Keratinocyte (primary cell): ENCODE results near the gene SLC25A11. TPM values are rescaled to one million over a fixed set of nuclear protein-coding genes. Genes with fewer than 3 reads are reported as not detected.

Experiments
- DNase-seq: peaks from one replicate; pipeline ENCODE4 v3.0.0-alpha.2; 2011; ENCODE audit warnings: low read depth, missing footprints, low spot score
- FAIRE-seq: peaks from 2 replicates; lab custom pipeline; 2011; peaks lifted over from hg19 to GRCh38; lab: Jason Lieb, UNC
- H2AFZ ChIP-seq: 2 replicates; pipeline ENCODE4 v1.6.0; 2012; ENCODE audit warnings: low read length, control low read depth, inconsistent platforms; ENCODE audit not compliant: control insufficient read depth
- H3K27ac ChIP-seq: 2 replicates; pipeline ENCODE4 v1.5.1; 2011; ENCODE audit warnings: low read length; ENCODE audit not compliant: control insufficient read depth, insufficient read depth
- H3K27me3 ChIP-seq: 3 replicates; pipeline ENCODE4 v1.6.0; 2011; ENCODE audit warnings: low read length; ENCODE audit not compliant: control insufficient read depth, insufficient read depth; ENCODE audit errors: extremely low read depth
- H3K36me3 ChIP-seq, 2 experiments: 2 replicates in 1 of 2; 3 replicates in 1 of 2; pipeline ENCODE4 v1.5.1; 2011; ENCODE audit warnings: low read length in 2 of 2, mild to moderate bottlenecking in 1 of 2; ENCODE audit not compliant: control insufficient read depth in 2 of 2, insufficient read depth in 2 of 2; ENCODE audit errors: extremely low read depth in 1 of 2
- H3K4me1 ChIP-seq: 3 replicates; pipeline ENCODE4 v1.5.1; 2011; ENCODE audit warnings: low read length; ENCODE audit not compliant: control insufficient read depth, insufficient read depth; ENCODE audit errors: extremely low read depth
- H3K4me2 ChIP-seq: 3 replicates; pipeline ENCODE4 v1.6.0; 2011; ENCODE audit warnings: low read depth, low read length; ENCODE audit not compliant: control insufficient read depth, insufficient read depth; ENCODE audit errors: extremely low read depth
- H3K4me3 ChIP-seq, 3 experiments: fragments of 200-600 bp in 1 of 3; sonication (generic) in 1 of 3; 2 replicates in 2 of 3; 3 replicates in 1 of 3; pipeline ENCODE4 v1.5.1; 2011 to 2016; ENCODE audit warnings: low read length in 3 of 3, mild to moderate bottlenecking in 3 of 3, control low read depth in 2 of 3, inconsistent platforms in 1 of 3, low read depth in 1 of 3, mixed read lengths in 1 of 3, mixed run types in 1 of 3, moderate library complexity in 1 of 3; ENCODE audit not compliant: control insufficient read depth in 2 of 3, insufficient read depth in 2 of 3; ENCODE audit errors: extremely low read depth in 1 of 3
- H3K79me2 ChIP-seq: 2 replicates; pipeline ENCODE4 v1.6.0; 2012; ENCODE audit warnings: low read length; ENCODE audit not compliant: control insufficient read depth, insufficient read depth
- H3K9ac ChIP-seq: 3 replicates; pipeline ENCODE4 v1.6.0; 2011; ENCODE audit warnings: low read length; ENCODE audit not compliant: control insufficient read depth, insufficient read depth; ENCODE audit errors: extremely low read depth
- H3K9me1 ChIP-seq: 3 replicates; pipeline ENCODE4 v1.6.0; 2011; ENCODE audit warnings: low read length; ENCODE audit not compliant: control insufficient read depth, insufficient read depth; ENCODE audit errors: extremely low read depth
- H3K9me3 ChIP-seq: 2 replicates; pipeline ENCODE4 v1.5.1; 2012; ENCODE audit warnings: low read depth, low read length; ENCODE audit not compliant: control insufficient read depth
- H4K20me1 ChIP-seq: 3 replicates; pipeline ENCODE4 v1.6.0; 2011; ENCODE audit warnings: low read length; ENCODE audit not compliant: control insufficient read depth, insufficient read depth; ENCODE audit errors: extremely low read depth
- CTCF ChIP-seq, 3 experiments: IDR thresholded peaks in 1 of 3; conservative IDR thresholded peaks in 1 of 3; optimal IDR thresholded peaks in 1 of 3; 2 replicates in 2 of 3; 3 replicates in 1 of 3; pipeline versions ENCODE3 to v1.5.1; 2011; ENCODE audit warnings: low read length in 3 of 3, mild to moderate bottlenecking in 3 of 3, moderate library complexity in 2 of 3, control low read depth in 1 of 3, inconsistent platforms in 1 of 3; ENCODE audit not compliant: insufficient read depth in 2 of 3; ENCODE audit errors: extremely low read depth in 1 of 3
- EZH2 ChIP-seq: IDR thresholded peaks from one replicate; pipeline ENCODE4 v1.6.1; 2012; ENCODE audit warnings: inconsistent platforms, mild to moderate bottlenecking, low read length, moderate library complexity
- dilution Hi-C: fragments of 300-500 bp; cut with MboI; formaldehyde crosslinking; loops from one replicate; pipeline ENCODE4 v1.7.0; 2020; ENCODE audit warnings: low sequenced_read_pairs; ENCODE audit not compliant: extremely low pct_ligation_motif_present
- polyA plus RNA-seq, 5 experiments: library from polyadenylated mRNA; depleted of rRNA in 3 of 5; stranded (reverse) in 3 of 5; stranded (forward) in 1 of 5; unstranded in 1 of 5; fragments of >200 nt; gene quantifications; 1 replicate in 1 of 5; 2 replicates in 3 of 5; 3 replicates in 1 of 5; pipeline versions ENCODE4 v1.2.1 to v1.2.3, GENCODE V29; 2011 to 2012; ENCODE audit warnings: missing spikeins in 2 of 5, low read depth in 1 of 5, low replicate concordance in 1 of 5

Gene SLC25A11
- polyA plus RNA-seq, 1 donor (not counting 4 experiments of a cell fraction or from before 2014, with no cell fraction given): 33.8 TPM

- no peak for TF ChIP-seq EZH2
- no peak for TF ChIP-seq CTCF (optimal IDR thresholded peaks at IDR 0.05 in 1 of 3, IDR thresholded peaks at IDR 0.05 in 1 of 3, conservative IDR thresholded peaks at IDR 0.05 in 1 of 3; ENCODE audit: extremely low read depth in 1 of 3, insufficient read depth in 2 of 3, low read length in 3 of 3)
- Histone ChIP-seq H4K20me1 (no peaks in the 10 kb centered on the region), H3K4me1 (peaks cover 31% of the 10 kb centered on the region), H3K27ac (peak overlapping the region; percentile 99), H3K9me3 (no peaks in the 10 kb centered on the region), H3K36me3 (peaks cover 20 to 31% of the 10 kb centered on the region in 2 experiments), H3K27me3 (no peaks in the 10 kb centered on the region), H2AFZ (no peak overlapping the region), H3K9me1 (no peaks in the 10 kb centered on the region), H3K4me2 (peak overlapping the region; percentile 95), H3K79me2 (peaks cover 5% of the 10 kb centered on the region), H3K9ac (peak overlapping the region; percentile 97), H3K4me3 (peak overlapping the region in 2 of 3 experiments; percentile 71 to 92)
- FAIRE-seq: peak; percentile 83
- dilution Hi-C loops: no loop called here
- no peak for DNase-seq
Observed at GRCh38 chr17:4969047-4969550, 29.3 kb upstream of the SLC25A11 start.

DNA sequence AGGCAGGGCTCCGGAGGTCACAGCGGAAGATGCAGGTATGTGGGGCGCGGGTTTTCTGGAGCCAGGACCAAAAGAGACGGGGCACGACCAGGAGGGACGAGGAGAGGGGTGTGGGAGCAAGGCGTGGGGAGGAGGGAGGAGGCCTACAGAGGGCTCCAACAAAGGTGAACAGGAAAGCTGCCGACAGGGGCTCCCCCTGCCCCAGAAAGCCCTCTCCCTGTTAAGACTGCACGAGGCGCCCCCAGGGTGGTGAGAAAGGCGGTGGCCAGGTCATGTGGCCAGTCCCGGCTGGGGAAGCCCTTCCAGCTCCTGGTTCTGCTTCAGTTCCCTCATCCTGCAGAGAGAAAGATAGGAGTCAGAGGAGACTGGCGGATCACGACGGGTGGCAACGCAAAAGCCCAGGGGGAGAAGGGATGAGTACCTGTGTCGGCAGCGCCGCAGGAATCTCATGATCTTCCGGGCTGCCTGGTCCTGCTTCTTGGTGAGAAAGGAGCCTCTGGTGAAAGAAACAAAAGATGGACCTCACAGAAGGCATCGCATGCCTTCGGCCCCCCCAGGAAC lies 28.7 kb upstream of the SLC25A11 start:
- FAIRE-seq (no peak), DNase-seq (no peak)
- peak overlapping the region; percentile 97 for H3K9ac ChIP-seq
- H3K4me3 ChIP-seq: peak overlapping the region; percentile 71 to 94 (median 92)
- H3K4me2 ChIP-seq: peak overlapping the region; percentile 95
- no peaks in the 10 kb centered on the region for H3K27me3 ChIP-seq
- peak overlapping the region; percentile 99 for H3K27ac ChIP-seq
- peaks cover 5% of the 10 kb centered on the region for H3K79me2 ChIP-seq
- H2AFZ ChIP-seq: peak overlapping the region; percentile 49
- H3K9me1 ChIP-seq: no peaks in the 10 kb centered on the region
- peaks cover 31% of the 10 kb centered on the region for H3K4me1 ChIP-seq
- H3K9me3 ChIP-seq: no peaks in the 10 kb centered on the region
- dilution Hi-C loops: no loop called here
- no peaks in the 10 kb centered on the region for H4K20me1 ChIP-seq
- H3K36me3 ChIP-seq: peaks cover 20 to 27% of the 10 kb centered on the region in 2 experiments
- TF ChIP-seq EZH2 (no peak), CTCF (optimal IDR thresholded peaks at IDR 0.05 in 1 of 3, IDR thresholded peaks at IDR 0.05 in 1 of 3, conservative IDR thresholded peaks at IDR 0.05 in 1 of 3; ENCODE audit: extremely low read depth in 1 of 3, insufficient read depth in 2 of 3, low read length in 3 of 3) (no peak)
